Dermis microvascular lymphatic vessel endothelial cell (primary cell): ENCODE data around the gene LRRN2. TPM values are rescaled to one million over a fixed set of nuclear protein-coding genes. Genes with fewer than 3 reads are reported as not detected.
A peak's percentile ranks its signal among the peaks of the same experiment; 100 is the strongest.

Experiments
- DNase-seq, 2 donors: peaks; one replicate each; pipeline versions ENCODE4 v3.0.0 to v3.0.0-alpha.2; 2010; ENCODE audit warnings: low read depth in 2 of 2
- total RNA-seq: library from RNA; depleted of rRNA; stranded (reverse); fragments of >200 nt; gene quantifications from 2 replicates; pipeline ENCODE4 v1.2.1, GENCODE V29; 2014

LRRN2 gene
- total RNA-seq, 1 donor from 2014 or later = 0.13 TPM

DNA sequence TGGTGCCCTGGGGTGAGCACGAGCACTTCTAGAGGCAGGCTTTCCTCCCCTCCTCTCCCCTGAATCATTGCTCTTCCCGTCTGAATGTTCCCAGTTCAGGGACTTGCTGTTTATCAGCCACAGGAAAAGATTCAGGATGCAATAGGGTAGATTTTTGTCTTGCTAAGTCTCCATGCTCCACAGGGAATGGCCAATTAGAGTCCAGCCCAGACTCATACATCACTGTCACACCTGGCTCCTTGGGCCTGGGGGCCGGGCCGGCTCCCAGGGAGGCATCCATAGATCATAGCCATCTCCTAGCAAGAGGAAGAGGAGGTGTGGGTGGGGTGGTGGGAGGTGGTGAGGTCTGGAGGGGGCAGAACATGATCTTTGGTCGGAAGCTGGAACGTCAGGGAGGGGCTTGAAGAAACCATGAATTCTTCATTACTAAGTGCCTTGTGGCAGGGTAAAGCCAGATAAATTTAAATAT is 83.4 kb downstream of the LRRN2 start:
- no peak for DNase-seq

DNA sequence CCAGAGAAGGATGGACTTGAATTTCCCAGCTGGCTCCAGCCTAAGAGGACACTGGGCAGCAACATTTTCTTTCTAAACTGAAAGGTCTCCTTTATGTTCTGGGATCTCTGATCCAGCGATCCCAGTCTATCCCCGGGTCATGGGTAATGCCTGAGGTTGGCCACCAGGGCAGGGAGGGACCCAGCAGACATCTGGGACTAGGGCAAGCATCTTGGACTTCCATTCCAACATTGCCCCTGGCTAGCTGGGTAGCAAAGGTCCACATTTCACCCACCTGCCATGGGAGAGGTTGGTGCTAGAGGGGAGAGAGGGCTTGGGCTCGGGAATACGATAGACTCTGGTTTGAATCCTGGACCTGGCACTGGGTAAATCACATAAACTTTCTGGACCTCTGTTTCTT is 84.6 kb downstream of the LRRN2 start:
- DNase-seq = no peak

DNA sequence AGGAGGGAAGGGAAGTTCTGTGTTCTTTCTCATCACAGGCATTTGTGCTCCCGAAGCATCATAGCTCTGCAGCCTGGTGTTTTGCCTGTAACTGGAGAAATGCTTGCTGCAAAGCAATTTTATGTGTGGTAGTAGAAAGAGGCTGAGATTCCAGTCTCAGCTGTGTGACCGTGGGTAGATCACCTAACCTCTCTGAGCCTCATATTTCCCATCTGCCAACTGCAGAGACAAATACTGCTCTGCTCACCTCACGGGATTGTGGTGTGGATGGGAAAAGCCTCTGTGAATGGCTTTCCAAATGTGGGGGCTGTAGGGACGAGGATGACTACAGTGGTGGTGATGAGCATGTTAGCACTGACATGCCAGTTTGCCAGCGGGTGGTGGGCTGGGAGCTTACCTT is 85.3 kb downstream of the LRRN2 start:
- no peak for DNase-seq

DNA sequence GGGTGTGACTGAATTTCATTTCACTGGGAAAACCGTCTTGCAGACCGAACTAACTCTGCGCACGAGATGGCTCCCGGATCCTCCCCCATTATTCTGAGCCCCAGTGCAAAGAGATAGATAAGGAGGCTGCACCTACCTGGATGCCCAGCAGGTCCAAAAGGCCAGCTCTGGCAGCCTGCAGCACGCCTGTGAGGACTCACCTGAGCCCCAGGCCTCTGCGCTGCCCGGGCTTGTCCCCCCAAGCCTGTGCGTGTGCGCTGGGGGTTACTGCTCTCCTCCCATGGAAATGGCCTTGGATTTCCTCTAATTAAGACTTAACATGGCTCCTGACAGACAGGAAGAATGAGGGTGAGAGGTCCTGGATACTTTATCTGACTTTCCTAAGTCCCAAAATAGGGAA is 85.9 kb downstream of the LRRN2 start:
- DNase-seq = no peak

DNA sequence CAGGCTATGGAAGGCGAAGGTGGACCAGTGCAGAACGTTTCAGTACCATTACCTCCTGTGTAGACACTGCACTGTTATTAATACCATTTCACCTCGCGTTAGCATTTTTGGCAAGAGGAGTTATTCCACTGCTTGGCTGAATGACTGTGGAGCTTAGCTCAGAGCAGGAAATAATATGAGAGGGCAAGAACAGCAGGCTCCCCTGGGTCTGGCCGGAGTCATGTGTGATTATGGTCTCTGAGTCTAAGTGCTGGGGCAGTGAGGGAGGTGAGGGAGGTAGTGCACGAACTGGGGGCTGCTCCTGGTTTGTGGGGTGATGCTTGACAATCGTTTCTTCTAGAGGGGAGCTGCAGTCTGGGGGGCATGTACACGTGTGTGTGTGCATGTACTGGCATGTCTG is 86.4 kb downstream of the LRRN2 start:
- no peak for DNase-seq

DNA sequence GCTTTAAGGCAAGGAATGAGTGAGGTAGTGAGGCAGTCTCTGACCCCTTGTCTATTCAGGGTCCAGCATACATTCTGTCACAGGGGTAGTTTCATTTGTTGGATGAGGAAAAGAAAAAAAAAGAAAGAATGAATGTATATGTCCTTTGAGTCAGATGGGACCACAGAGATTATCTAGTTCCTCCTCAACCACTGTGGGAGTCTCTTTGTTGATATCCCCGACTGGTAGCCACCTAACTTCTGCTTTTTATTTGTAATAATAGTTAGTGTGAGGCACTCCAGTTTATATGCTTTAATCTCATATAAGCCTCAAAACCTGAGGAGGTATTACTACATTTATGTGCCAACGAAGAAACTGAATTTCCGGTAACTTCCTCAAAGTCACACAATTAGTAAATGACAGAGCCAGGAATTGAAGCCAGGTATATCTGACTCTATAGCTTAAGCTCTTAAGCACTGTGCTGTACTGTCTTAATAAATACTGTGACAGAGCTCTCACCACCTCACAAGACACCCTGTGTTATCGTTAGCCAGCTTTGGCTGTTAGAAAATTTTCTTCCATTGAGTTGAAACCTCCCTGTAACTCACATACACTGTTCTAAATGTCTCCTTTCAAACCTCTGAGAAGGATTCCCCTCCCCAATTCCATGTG is 87.1 kb downstream of the LRRN2 start:
- no peak for DNase-seq

DNA sequence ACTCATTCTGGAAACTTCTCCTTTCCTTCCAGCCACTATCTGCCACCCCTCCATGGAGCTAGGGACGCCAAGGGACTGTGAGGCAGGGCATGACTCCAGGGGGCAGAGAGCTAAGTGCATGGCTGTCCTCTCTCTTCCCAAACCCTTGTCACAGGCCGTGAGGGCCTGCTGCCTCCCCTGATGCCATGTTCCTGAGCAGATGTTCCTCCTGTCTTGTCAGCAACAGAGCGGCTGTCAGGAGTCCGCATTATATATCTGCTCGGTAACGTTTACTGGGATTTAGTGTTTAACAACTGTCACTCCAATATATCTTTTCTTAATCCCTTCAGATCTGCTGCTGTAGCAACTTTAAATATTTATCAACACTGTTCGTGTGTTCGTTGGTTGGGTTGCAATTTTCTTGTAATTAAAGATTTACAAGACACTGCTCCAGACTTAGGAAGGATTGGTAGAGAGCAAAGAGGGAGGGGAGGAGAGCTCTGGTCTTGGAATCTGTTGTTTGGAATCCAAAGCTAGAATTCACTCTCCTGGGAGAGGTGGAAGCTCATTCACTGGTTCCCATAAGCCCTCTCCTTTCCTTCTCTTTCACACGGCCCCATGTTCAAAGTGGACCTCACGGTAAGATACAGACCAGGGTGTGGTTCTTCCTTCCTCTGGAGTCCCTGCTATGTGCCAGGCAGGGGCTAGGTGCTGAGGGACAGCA is 93.1 kb downstream of the LRRN2 start:
- no peak for DNase-seq

DNA sequence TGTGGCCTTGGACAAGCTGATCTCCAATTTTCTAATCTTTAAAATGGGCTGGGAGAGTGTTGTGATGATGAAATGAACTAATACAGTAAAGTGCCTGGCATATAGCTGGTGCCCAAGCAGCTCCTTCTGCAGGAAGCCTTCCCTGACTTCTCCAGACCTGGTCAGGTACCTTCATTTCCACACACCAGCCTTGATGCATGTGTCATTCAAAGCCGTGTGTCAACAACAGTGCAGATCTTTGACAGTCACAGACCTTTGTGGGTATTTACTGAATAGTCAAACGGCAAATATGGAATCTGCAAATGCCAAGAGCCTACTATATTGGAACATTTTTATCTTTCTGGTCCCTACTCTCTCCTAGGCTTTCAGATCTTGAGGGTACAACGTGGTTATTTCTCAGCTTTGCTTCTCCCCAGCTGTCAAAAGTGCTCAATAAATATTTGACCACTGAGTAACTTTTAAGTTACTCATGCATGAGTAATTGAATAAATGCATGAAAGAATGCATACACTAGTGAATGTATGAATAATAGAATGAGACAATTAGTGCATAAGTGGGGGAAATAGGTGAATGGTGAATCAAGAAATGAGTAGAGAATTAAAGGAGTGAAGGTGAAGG is 94.0 kb downstream of the LRRN2 start:
- no peak for DNase-seq

DNA sequence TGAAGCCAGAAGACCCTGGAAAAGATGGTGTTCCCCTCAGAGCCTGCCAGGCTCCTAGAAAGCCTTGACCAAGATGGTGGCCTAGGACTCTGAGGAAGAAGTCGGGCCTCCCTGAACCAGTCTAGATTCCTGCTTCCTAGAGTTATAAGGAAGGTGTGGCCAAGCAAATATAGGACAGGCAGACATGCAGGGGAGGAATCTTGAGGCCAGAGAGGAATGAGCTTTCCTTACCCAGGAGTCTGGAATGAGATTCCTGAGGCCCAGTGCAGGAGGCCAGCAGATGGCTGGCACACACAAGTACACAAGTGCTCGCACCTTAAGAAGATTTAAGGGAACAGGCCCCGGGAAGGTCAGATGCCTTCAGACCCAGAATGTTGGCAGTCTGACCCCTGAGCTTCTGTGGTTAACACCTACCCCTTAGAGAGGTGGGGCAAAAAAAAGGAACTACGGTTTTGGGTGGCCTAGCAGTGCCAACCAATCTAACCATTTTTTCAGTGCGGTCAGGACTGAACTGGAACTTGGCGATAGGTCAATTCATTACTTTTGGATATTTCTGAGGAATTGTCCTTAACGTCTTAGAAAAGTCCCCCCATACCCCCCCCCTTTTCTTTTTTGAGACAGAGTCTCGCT is 96.0 kb downstream of the LRRN2 start:
- no peak for DNase-seq

DNA sequence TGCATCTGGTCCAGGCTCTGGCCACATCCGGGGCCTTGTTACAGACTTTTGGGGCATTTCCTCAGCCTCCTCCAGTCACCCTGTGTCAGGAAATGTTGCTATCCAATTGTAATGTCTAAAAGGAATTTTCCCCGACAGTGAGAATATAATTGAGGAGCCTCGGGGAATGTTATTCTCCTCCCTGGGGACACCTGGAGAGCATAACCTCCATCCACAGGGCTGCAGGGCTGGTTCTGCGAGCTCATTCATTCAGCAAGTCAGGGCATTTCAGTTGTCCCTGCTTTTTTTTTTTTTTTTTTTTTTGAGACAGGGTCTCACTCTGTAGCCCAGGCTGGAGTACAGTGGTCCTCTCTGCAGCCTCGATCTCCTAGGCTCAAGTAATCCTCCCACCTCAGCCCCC is 96.7 kb downstream of the LRRN2 start:
- no peak for DNase-seq

DNA sequence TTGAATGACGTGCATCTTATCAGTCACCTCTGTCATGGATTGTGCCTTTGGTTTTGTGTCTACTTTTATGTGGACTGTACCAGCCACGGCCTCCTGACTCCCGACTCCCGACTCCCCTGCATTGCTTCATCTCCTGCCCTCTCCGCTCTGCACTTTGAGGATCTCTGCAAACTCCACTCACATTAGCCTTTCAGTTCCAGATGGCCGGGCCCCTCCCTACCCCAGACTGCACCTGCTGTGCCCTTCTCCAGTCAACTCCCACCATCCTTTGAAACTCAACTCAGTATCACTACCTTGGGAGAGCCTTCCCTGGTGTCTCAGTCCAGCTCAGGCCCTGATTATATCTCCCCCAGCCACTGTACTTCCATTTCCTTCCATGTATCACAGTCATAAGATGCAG is 97.9 kb downstream of the LRRN2 start:
- no peak for DNase-seq

DNA sequence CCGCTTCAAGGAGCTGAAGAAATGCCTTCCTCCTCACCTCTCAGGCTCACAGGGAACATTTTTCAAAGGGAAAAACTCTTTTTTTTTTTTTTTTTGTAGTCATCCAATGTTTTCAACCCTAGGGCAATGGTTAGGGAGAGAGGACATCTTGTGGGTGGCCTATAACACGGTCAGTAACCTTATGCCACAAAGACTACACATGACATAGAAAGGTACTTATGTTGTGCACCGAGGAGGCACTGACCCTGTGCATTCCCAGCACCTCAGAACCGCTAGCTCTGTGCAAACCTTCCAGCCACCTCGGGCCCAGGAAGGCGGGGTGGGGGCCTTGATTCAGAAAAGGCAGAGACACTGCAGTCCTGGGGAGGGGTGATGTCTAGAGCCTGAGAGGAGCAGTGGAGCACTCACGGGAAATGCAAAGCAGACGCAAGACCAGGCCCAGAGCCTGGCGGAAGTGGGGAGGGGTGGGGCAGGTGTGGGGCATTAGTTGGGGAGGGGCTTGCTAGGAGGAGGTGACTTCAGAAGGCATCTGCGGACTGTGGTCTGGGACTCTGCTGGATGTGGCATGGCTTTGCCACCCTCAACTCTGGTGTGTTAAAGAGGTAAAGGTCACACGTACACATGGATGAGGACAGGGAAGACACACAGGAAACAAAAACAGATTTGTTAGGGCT is 100.7 kb downstream of the LRRN2 start:
- DNase-seq = no peak

DNA sequence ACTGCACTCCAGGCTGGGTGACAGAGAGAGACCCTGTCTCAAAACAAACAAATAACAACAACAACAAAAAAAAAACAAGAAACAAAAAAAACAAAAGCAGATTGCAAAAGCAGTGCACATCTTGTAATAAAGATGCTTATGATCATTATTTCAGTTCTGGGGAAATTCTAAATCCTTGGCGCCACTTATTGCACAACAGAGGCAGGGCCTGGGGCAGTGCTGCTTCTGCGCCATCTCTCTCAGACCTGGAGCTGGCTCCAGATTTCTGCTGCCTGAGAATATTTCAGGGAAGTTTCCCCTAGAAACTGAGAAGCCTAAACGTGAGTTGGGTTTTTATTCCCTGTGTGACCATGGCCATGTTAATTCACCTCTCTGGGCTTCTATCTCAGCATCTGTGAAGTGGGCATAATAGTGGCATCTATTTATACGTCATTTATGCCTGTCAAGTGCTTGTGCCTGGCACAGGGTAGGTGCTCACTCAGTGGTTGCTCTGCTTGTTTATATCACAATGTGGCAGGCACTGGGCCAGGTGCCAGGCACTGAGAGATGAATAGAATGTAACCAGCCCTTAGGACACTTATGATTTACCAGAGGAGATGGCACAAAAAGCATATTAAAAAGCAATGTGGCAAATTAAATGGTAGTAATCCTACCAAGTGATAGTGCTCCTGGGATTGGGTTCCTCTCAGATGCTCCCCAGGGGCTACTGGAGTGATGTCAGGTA is 101.5 kb downstream of the LRRN2 start:
- no peak for DNase-seq

DNA sequence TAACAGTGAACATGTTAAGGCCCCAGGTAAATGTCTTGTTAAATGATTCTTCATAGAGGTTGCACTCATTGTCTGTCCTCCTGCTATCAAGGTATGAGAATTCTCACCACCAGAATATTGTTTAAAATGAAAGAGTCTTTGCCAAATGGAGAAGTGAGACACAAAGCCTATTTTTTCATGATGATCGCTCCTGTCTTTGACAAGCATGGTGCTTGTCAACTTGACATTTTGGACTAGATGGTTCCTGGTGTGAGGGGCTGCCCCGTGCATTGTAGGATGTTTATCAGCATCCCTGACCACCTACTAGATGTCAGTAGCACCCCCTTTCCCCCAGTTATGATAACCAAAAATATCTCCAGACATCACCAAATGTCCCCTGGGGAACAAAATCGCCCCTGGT is 103.8 kb downstream of the LRRN2 start:
- no peak for DNase-seq

DNA sequence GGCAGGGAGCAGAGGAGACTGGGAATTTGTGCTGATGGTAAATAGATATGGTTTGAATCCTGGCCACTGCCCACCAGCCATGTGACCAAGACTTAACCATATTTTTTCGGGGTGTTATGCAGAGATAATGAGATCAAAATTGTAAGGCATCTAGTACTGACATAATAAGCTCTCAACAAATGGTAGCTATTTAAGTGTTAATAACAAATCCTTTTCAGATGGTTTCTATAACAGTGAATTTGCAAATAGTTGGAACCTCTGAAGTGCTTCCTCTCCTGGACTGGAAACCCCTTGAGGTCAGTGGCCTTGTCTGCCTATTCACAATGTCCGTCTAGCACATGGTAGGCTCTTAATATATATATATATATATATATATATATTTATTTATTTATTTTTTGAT is 104.7 kb downstream of the LRRN2 start:
- no peak for DNase-seq

DNA sequence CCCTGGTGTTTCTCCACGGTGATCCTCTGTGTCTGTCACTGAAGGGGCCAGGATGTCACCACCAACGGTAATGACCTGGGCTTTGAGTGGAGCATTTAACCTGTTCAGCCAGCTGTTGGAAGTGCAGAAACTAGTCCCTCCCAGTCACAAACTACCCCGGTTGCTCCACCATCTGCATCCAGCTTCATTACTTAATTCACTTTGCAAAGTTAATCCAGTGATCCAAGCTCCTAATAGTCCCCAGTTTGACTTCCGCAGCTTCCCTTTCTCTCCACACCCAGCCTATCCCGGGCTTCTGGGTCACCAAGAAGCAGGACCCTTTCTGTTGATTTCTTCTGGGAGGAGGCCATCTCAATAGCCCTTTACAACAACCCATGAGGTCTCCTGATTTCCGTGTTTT is 105.9 kb downstream of the LRRN2 start:
- no peak for DNase-seq

DNA sequence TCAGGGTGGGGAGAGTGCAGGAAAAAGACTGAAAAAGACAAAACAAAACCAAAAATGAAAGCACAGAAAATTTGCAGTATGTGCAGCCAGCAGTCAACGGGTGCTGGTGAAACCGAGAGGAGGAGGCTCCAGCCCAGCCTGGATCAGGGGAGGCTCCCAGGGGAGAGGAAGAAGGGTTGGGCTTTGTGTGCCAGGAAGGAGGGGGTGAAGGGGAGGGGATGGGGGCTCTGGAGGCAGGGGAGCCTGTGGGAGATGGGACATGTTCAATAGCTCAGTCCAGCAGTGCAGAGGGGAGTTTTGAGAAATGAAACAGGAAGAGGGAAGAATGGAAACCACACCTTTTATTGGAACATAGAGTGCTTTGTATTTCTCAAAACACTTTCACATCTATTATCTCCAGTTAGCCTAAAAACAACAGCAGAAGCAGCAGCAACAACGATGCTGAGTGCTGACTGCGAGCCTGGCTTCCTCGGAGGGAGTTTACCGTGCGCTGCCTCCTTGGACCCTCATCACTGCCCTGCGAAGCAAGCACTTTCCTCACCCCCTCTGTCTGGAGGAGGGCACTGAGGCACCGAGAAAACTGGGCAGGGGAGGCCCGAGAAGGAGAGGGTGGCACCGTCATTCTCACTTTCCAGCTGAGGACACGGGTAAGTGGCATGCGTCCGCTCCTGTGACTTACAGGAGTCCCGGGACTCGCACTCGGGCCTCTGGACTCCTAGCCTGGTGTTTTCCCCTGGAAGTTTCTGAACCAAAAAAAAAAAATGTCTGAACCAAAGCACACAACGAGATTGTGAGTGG is 106.5 kb downstream of the LRRN2 start:
- peak in 1 of 2 donors; percentile 9 for DNase-seq

DNA sequence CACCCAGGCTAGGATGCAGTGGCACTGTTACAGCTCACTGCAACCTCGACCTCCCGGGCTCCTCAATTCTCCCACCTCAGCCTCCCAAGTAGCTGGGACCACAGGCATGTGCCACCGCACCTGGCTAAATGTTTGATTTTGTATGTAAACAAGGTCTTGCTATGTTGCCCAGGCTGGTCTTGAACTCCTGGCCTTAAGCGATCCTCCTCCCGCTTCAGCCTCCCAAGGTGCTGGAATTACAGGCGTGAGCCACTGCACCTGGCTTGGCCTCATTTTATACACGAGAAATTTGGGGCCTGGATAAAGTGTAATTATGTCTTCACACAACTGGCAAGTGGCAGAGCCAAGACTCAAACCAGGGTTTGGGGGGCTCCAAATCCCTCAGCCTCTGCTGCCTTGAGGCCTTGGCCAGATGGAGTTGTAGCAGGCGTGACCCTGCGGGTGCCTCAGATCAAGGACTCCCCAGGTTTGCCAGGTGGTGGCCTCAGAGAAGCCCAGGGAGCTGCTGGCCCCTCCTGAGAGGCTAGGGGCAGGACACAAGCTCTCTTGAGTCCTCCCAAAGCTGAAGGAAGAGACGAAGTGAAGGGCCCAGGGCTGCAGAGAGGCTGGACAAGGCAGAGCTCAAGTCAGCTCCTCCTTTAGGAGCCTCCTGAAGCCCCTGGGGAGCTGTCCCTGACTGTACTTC is 107.6 kb downstream of the LRRN2 start:
- DNase-seq = no peak

DNA sequence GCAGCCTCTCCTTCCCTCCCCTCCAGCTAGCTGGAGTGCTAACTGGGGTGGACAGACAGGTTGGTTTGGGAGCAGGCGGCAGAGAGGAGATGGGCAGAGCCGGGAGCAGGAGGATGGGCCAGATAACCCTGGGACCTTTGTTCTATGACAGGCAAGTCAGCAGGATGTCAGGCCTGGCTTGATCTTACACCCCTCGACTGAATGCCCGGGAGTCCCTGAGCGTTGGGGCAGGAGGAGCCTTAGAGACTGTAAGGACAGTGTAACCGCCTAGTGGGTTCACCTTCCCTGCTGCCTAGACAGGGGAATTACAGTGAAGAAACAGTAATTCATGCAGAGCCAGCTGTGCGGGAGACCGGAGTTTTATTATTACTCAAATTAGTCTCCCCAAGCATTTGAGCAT is 109.1 kb downstream of the LRRN2 start:
- DNase-seq = no peak
